ENCODE measurements around the gene ACKR3. TPM values are rescaled to one million over a fixed set of nuclear protein-coding genes. Genes with fewer than 3 reads are reported as not detected.

ACKR3 gene
- total RNA-seq, result 12.7 TPM

DNA sequence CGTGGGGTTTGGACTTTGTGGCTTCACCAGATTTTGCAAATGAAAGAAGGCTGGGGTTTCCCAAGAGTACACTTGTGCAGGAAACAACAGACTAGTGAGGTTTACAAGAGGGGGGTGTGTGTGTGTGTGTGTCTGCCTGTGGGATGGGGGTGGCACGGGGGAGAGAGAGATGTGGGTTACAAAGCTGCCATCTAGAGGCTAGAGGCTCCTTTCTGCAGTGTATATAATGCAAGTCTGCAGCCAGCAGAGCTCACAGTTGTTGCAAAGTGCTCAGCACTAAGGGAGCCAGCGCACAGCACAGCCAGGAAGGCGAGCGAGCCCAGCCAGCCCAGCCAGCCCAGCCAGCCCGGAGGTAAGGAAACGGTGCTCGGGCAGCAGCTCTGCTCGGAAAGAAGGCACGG is at the start of gene ACKR3:
Gene ACKR3 (plus strand): TSS at position 253 of the 401 bp plus-strand sequence. CDS start 10,641 bp downstream, outside the sequence.

Measured in diencephalon (tissue), 1 donor.